WTC11 (cell line): ENCODE data around the gene GOLGA2. TPM values are rescaled to one million over a fixed set of nuclear protein-coding genes. Genes with fewer than 3 reads are reported as not detected.

Experiments used
- ATAC-seq: fragments of 200-7000 bp; cut with Tn5 transposase; 2 replicates; pipeline ENCODE4 v1.10.0; 2021; ENCODE audit warnings: mild to moderate bottlenecking, moderate library complexity
- CTCF ChIA-PET: fragments of 300-600 bp; sonication (Branson Sonifier 250); formaldehyde crosslinking; loops from one replicate; lab custom pipeline; 2021; ENCODE audit warnings: antibody characterized with exemption; lab: Charles Lee
- POLR2A ChIA-PET: fragments of 350-600 bp; sonication (Branson Sonifier 250); formaldehyde crosslinking; loops from one replicate; lab custom pipeline; 2021; ENCODE audit warnings: antibody characterized with exemption; lab: Charles Lee
- DNase-seq: peaks from one replicate; pipeline ENCODE4 v3.0.0; 2021; ENCODE audit warnings: low spot score
- H3K27ac Mint-ChIP-seq: 2 replicates; pipeline ENCODE4 v1.8.0; 2021; ENCODE audit warnings: mixed read lengths
- H3K27me3 Mint-ChIP-seq: 2 replicates; pipeline ENCODE4 v1.8.0; 2021; ENCODE audit warnings: low read depth, mild to moderate bottlenecking, moderate library complexity, mixed read lengths
- H3K36me3 Mint-ChIP-seq: 2 replicates; pipeline ENCODE4 v1.8.0; 2021; ENCODE audit warnings: mixed read lengths
- H3K4me1 Mint-ChIP-seq: 2 replicates; pipeline ENCODE4 v1.8.0; 2022; ENCODE audit warnings: mixed read lengths
- H3K4me3 Mint-ChIP-seq: 2 replicates; pipeline ENCODE4 v1.8.0; 2021; ENCODE audit warnings: mild to moderate bottlenecking, moderate library complexity, mixed read lengths
- H3K9me3 Mint-ChIP-seq: 2 replicates; pipeline ENCODE4 v1.8.0; 2021; ENCODE audit warnings: mixed read lengths
- ATF1 ChIP-seq: sonication (generic); formaldehyde crosslinking; IDR thresholded peaks from 2 replicates; pipeline ENCODE4 v1.8.1; 2023; ENCODE audit warnings: mild to moderate bottlenecking, moderate library complexity, missing genetic modification reagents
- ATF6 ChIP-seq: sonication (generic); formaldehyde crosslinking; IDR thresholded peaks from 2 replicates; pipeline ENCODE4 v1.8.1; 2023; ENCODE audit warnings: mild to moderate bottlenecking, missing genetic modification reagents
- CDX4 ChIP-seq: fragments of 250-450 bp; sonication (Bioruptor Pico); IDR thresholded peaks from 2 replicates; pipeline ENCODE4 v1.9.0; 2021; ENCODE audit warnings: moderate library complexity, mild to moderate bottlenecking, inconsistent platforms, borderline replicate concordance
- CREB1 ChIP-seq: sonication (generic); formaldehyde crosslinking; IDR thresholded peaks from 2 replicates; pipeline ENCODE4 v1.8.0; 2023; ENCODE audit warnings: mild to moderate bottlenecking, missing genetic modification reagents
- E2F4 ChIP-seq: sonication (generic); formaldehyde crosslinking; IDR thresholded peaks from 2 replicates; pipeline ENCODE4 v1.8.1; 2022; ENCODE audit warnings: low read depth, mild to moderate bottlenecking, moderate library complexity, missing genetic modification reagents, borderline replicate concordance
- ELF4 ChIP-seq: sonication (generic); formaldehyde crosslinking; IDR thresholded peaks from 2 replicates; pipeline ENCODE4 v1.8.1; 2022; ENCODE audit warnings: low read depth, mild to moderate bottlenecking, moderate library complexity, missing genetic modification reagents
- ETV6 ChIP-seq: sonication (generic); formaldehyde crosslinking; IDR thresholded peaks from 2 replicates; pipeline ENCODE4 v1.8.1; 2022; ENCODE audit warnings: mild to moderate bottlenecking, missing genetic modification reagents
- FOXK1 ChIP-seq: sonication (generic); formaldehyde crosslinking; IDR thresholded peaks from 2 replicates; pipeline ENCODE4 v1.8.0; 2022; ENCODE audit warnings: mild to moderate bottlenecking, moderate library complexity, missing genetic modification reagents
- GTF2I ChIP-seq: fragments of 250-450 bp; sonication (Bioruptor Pico); conservative IDR thresholded peaks from 2 replicates; pipeline ENCODE4 v1.4.0; 2021; ENCODE audit warnings: mild to moderate bottlenecking
- JAZF1 ChIP-seq: fragments of 250-450 bp; sonication (Bioruptor Pico); IDR thresholded peaks from 2 replicates; pipeline ENCODE4 v1.9.0; 2021; ENCODE audit warnings: moderate library complexity, mild to moderate bottlenecking, inconsistent platforms
- JUN ChIP-seq: sonication (generic); formaldehyde crosslinking; IDR thresholded peaks from 2 replicates; pipeline ENCODE4 v1.8.0; 2023; ENCODE audit warnings: mild to moderate bottlenecking, missing genetic modification reagents
- MYBL2 ChIP-seq: sonication (generic); formaldehyde crosslinking; IDR thresholded peaks from 2 replicates; pipeline ENCODE4 v1.8.1; 2023; ENCODE audit warnings: mild to moderate bottlenecking, moderate library complexity, missing genetic modification reagents
- NR1H2 ChIP-seq: sonication (generic); formaldehyde crosslinking; IDR thresholded peaks from 2 replicates; pipeline ENCODE4 v1.9.0; 2021; ENCODE audit warnings: mild to moderate bottlenecking, moderate library complexity, missing genetic modification reagents
- OVOL2 ChIP-seq: fragments of 250-450 bp; sonication (Bioruptor Pico); IDR thresholded peaks from 2 replicates; pipeline ENCODE4 v1.9.0; 2021; ENCODE audit warnings: mild to moderate bottlenecking, borderline replicate concordance
- PRDM15 ChIP-seq: sonication (generic); formaldehyde crosslinking; IDR thresholded peaks from 2 replicates; pipeline ENCODE4 v1.8.0; 2022; ENCODE audit warnings: missing genetic modification reagents
- SMAD4 ChIP-seq: sonication (generic); formaldehyde crosslinking; IDR thresholded peaks from 2 replicates; pipeline ENCODE4 v1.8.0; 2022; ENCODE audit warnings: mild to moderate bottlenecking, missing genetic modification reagents
- STAT6 ChIP-seq: sonication (generic); formaldehyde crosslinking; conservative IDR thresholded peaks from 2 replicates; pipeline ENCODE4 v1.8.1; 2023; ENCODE audit warnings: mild to moderate bottlenecking, low read depth, missing genetic modification reagents, moderate library complexity
- USF1 ChIP-seq: sonication (generic); formaldehyde crosslinking; IDR thresholded peaks from 2 replicates; pipeline ENCODE4 v1.8.0; 2022; ENCODE audit warnings: mild to moderate bottlenecking, missing genetic modification reagents
- ZBTB43 ChIP-seq: sonication (generic); formaldehyde crosslinking; IDR thresholded peaks from 2 replicates; pipeline ENCODE4 v1.8.1; 2023; ENCODE audit warnings: mild to moderate bottlenecking, missing genetic modification reagents
- ZNF121 ChIP-seq: sonication (generic); formaldehyde crosslinking; IDR thresholded peaks from 2 replicates; pipeline ENCODE4 v1.8.0; 2023; ENCODE audit warnings: missing genetic modification reagents
- ZNF219 ChIP-seq: sonication (generic); formaldehyde crosslinking; IDR thresholded peaks from 2 replicates; pipeline ENCODE4 v1.8.0; 2023; ENCODE audit warnings: missing genetic modification reagents, mild to moderate bottlenecking, borderline replicate concordance
- total RNA-seq: library from RNA; stranded (reverse); gene quantifications from 3 replicates; pipeline ENCODE4 v1.2.3, GENCODE V29; 2021

GOLGA2 gene
- total RNA-seq, 1 experiment from 2014 or later = 66.3 TPM

- no peak for DNase-seq
- Mint-ChIP-seq H3K4me3 (peak overlapping the region; percentile 88), H3K4me1 (0 out of 2 replicates have a peak, but pooled peaks cover 8% of the 10 kb centered on the region), H3K27me3 (no peaks in the 10 kb centered on the region), H3K27ac (peak overlapping the region; percentile 99), H3K36me3 (peaks cover 15% of the 10 kb centered on the region), H3K9me3 (no peaks in the 10 kb centered on the region)
- peak; percentile 90; the same call in 1 of the 2 replicates for TF ChIP-seq USF1 (CRISPR knock-in tag)
- 0 out of 2 replicates have a peak, but pooled peaks have one; percentile 36 for TF ChIP-seq FOXK1
- 0 out of 2 replicates have a peak, but pooled peaks have one; percentile 10 for TF ChIP-seq PRDM15
- TF ChIP-seq STAT6 = no peak
- TF ChIP-seq ZBTB43 = no peak
- no peak for TF ChIP-seq CREB1 (CRISPR knock-in tag)
- peak; percentile 10 for ATAC-seq
- ChIA-PET CTCF (interaction anchor here (1.2 kb wide), 2 partner anchors 19 to 27 kb away, joined by 5 read pairs; no protein-coding TSS in a partner anchor), POLR2A (no interaction called here)
Measured at GRCh38 chr9:128321879-128322403, 46.1 kb upstream of the GOLGA2 start.

GRCh38 chr9:128321343-128321742 lies 45.5 kb upstream of the GOLGA2 start:
- Mint-ChIP-seq H3K27me3 (no peaks in the 10 kb centered on the region), H3K36me3 (peaks cover 20% of the 10 kb centered on the region), H3K4me3 (peak overlapping the region; percentile 88), H3K27ac (no peak overlapping the region), H3K4me1 (0 out of 2 replicates have a peak, but pooled peaks cover 8% of the 10 kb centered on the region), H3K9me3 (no peaks in the 10 kb centered on the region)
- CTCF ChIA-PET = interaction anchor here (1.2 kb wide), 2 partner anchors 20 to 26 kb away, joined by 5 read pairs; no protein-coding TSS in a partner anchor
- ATAC-seq (no peak), DNase-seq (no peak)
- POLR2A ChIA-PET = interaction anchor here (0.5 to 0.6 kb wide), 2 partner anchors 46 to 488 kb away, joined by 3 to 7 read pairs; no protein-coding TSS in a partner anchor
- no peak for TF ChIP-seq NR1H2 (CRISPR knock-in tag)
- no peak for TF ChIP-seq E2F4
- TF ChIP-seq CDX4 (CRISPR knock-in tag) = no peak
- no peak for TF ChIP-seq ATF1 (CRISPR knock-in tag)
- no peak for TF ChIP-seq ZNF219 (CRISPR knock-in tag)
- TF ChIP-seq ZNF121 (CRISPR knock-in tag) = no peak
- no peak for TF ChIP-seq SMAD4 (CRISPR knock-in tag)
- no peak for TF ChIP-seq OVOL2 (CRISPR knock-in tag)
- no peak for TF ChIP-seq MYBL2
- TF ChIP-seq ZBTB43 = no peak
- no peak for TF ChIP-seq ELF4 (CRISPR knock-in tag)
- TF ChIP-seq JAZF1 (CRISPR knock-in tag) = no peak
- no peak for TF ChIP-seq ETV6
- TF ChIP-seq JUN (CRISPR knock-in tag) = no peak
- no peak for TF ChIP-seq GTF2I (CRISPR knock-in tag)
- TF ChIP-seq ATF6 = no peak
